Measurements from ENCODE around the gene SMYD3. TPM values are rescaled to one million over a fixed set of nuclear protein-coding genes. Genes with fewer than 3 reads are reported as not detected.

The SMYD3 gene
- total and polyA plus RNA-seq, 2 of the 13 experiments (the other 11 are each of a cell fraction or from before 2014, with no cell fraction given), result 27.7 to 35.8 TPM

GRCh38 chr1:245856944-245857531 lies 650.0 kb downstream of the SMYD3 start (continued):
- TF ChIP-seq ZBTB37 (CRISPR knock-in tag; IDR thresholded peaks at IDR 0.05) (peak; percentile 62; the same call in 1 of the 2 replicates), THAP8 (CRISPR knock-in tag; IDR thresholded peaks at IDR 0.05; ENCODE audit: borderline replicate concordance) (no peak), CSRNP2 (CRISPR knock-in tag; conservative IDR thresholded peaks at IDR 0.05; ENCODE audit: low read depth) (no peak), ETS1 (CRISPR knock-in tag; IDR thresholded peaks at IDR 0.05) (no peak), ATF7-NPFF (CRISPR knock-in tag; IDR thresholded peaks at IDR 0.05; ENCODE audit: low read depth) (no peak), HNF1B (CRISPR knock-in tag; IDR thresholded peaks at IDR 0.05) (0 out of 2 replicates have a peak, but pooled peaks have one; percentile 43), SIN3B (IDR thresholded peaks at IDR 0.05; ENCODE audit: low read length) (no peak), MAF1 (CRISPR knock-in tag; IDR thresholded peaks at IDR 0.05; ENCODE audit: borderline replicate concordance) (no peak), MXD3 (CRISPR knock-in tag; IDR thresholded peaks at IDR 0.05) (no peak), ZNF749 (CRISPR knock-in tag; IDR thresholded peaks at IDR 0.05; ENCODE audit: borderline replicate concordance) (no peak), ZFP41 (CRISPR knock-in tag; IDR thresholded peaks at IDR 0.05; ENCODE audit: borderline replicate concordance) (no peak), ZNF558 (CRISPR knock-in tag; IDR thresholded peaks at IDR 0.05; ENCODE audit: borderline replicate concordance) (no peak), TFE3 (CRISPR knock-in tag; IDR thresholded peaks at IDR 0.05) (no peak), NRL (CRISPR knock-in tag; IDR thresholded peaks at IDR 0.05; ENCODE audit: borderline replicate concordance) (no peak), ZNF20 (CRISPR knock-in tag; IDR thresholded peaks at IDR 0.05) (no peak), HDAC6 (IDR thresholded peaks at IDR 0.05; ENCODE audit: low read depth, low read length) (no peak)
